ENCODE measurements around the gene FNDC3A. TPM values are rescaled to one million over a fixed set of nuclear protein-coding genes. Genes with fewer than 3 reads are reported as not detected.

Gene FNDC3A
- total RNA-seq, 1 donor = 50.7 TPM

- H3K27me3 ChIP-seq (ENCODE audit: insufficient read depth, low read length) = no peaks in the 10 kb centered on the region
- no peaks in the 10 kb centered on the region for H3K9me3 ChIP-seq (ENCODE audit: low read depth, low read length)
- peaks cover 40% of the 10 kb centered on the region for H3K36me3 ChIP-seq (ENCODE audit: insufficient read depth, low read length)
- DNase-seq (ENCODE audit: insufficient read length, low spot score, missing footprints) = no peak
- TF ChIP-seq CTCF (IDR thresholded peaks at IDR 0.05; ENCODE audit: extremely low read depth, low read depth, low read length) = no peak
- H3K4me1 ChIP-seq (ENCODE audit: insufficient read depth, low read length) = no peaks in the 10 kb centered on the region
- no peaks in the 10 kb centered on the region for H3K79me2 ChIP-seq (ENCODE audit: insufficient read depth, low read length)
- no peaks in the 10 kb centered on the region for H4K20me1 ChIP-seq (ENCODE audit: insufficient read depth, low read length)
- no peak overlapping the region for H3K4me2 ChIP-seq (ENCODE audit: insufficient read depth, low read length)
- no peak overlapping the region for H3K27ac ChIP-seq (ENCODE audit: low read depth, low read length)
- no peak overlapping the region for H2AFZ ChIP-seq (ENCODE audit: low read length)
- no peak overlapping the region for H3K4me3 ChIP-seq (ENCODE audit: insufficient read depth, low read length)
These were observed 208.9 kb downstream of the FNDC3A start for GRCh38 chr13:49184621-49185020.

GRCh38 chr13:49185264-49185663, 209.6 kb downstream of the FNDC3A start:
- H3K4me2 ChIP-seq (ENCODE audit: insufficient read depth, low read length) = no peak overlapping the region
- no peak for DNase-seq (ENCODE audit: insufficient read length, low spot score, missing footprints)
- H4K20me1 ChIP-seq (ENCODE audit: insufficient read depth, low read length) = no peaks in the 10 kb centered on the region
- H3K36me3 ChIP-seq (ENCODE audit: insufficient read depth, low read length) = peaks cover 40% of the 10 kb centered on the region
- no peaks in the 10 kb centered on the region for H3K79me2 ChIP-seq (ENCODE audit: insufficient read depth, low read length)
- H3K4me1 ChIP-seq (ENCODE audit: insufficient read depth, low read length) = no peaks in the 10 kb centered on the region
- no peak overlapping the region for H3K4me3 ChIP-seq (ENCODE audit: insufficient read depth, low read length)
- no peak overlapping the region for H3K27ac ChIP-seq (ENCODE audit: low read depth, low read length)
- TF ChIP-seq CTCF (IDR thresholded peaks at IDR 0.05; ENCODE audit: extremely low read depth, low read depth, low read length) = no peak
- H3K9me3 ChIP-seq (ENCODE audit: low read depth, low read length) = no peaks in the 10 kb centered on the region
- no peak overlapping the region for H2AFZ ChIP-seq (ENCODE audit: low read length)
- H3K27me3 ChIP-seq (ENCODE audit: insufficient read depth, low read length) = no peaks in the 10 kb centered on the region

GRCh38 chr13:49190901-49191300, 215.2 kb downstream of the FNDC3A start:
- H3K36me3 ChIP-seq (ENCODE audit: insufficient read depth, low read length) = peaks cover 69% of the 10 kb centered on the region
- H3K27me3 ChIP-seq (ENCODE audit: insufficient read depth, low read length) = no peaks in the 10 kb centered on the region
- H4K20me1 ChIP-seq (ENCODE audit: insufficient read depth, low read length) = no peaks in the 10 kb centered on the region
- DNase-seq (ENCODE audit: insufficient read length, low spot score, missing footprints) = no peak
- no peaks in the 10 kb centered on the region for H3K9me3 ChIP-seq (ENCODE audit: low read depth, low read length)
- no peaks in the 10 kb centered on the region for H3K4me1 ChIP-seq (ENCODE audit: insufficient read depth, low read length)
- H3K79me2 ChIP-seq (ENCODE audit: insufficient read depth, low read length) = no peaks in the 10 kb centered on the region
- H3K27ac ChIP-seq (ENCODE audit: low read depth, low read length) = no peak overlapping the region
- H3K4me3 ChIP-seq (ENCODE audit: insufficient read depth, low read length) = no peak overlapping the region
- no peak for TF ChIP-seq CTCF (IDR thresholded peaks at IDR 0.05; ENCODE audit: extremely low read depth, low read depth, low read length)
- no peak overlapping the region for H2AFZ ChIP-seq (ENCODE audit: low read length)
- H3K4me2 ChIP-seq (ENCODE audit: insufficient read depth, low read length) = no peak overlapping the region

GRCh38 chr13:49206641-49207040, 230.9 kb downstream of the FNDC3A start:
- H2AFZ ChIP-seq (ENCODE audit: low read length) = no peak overlapping the region
- no peak overlapping the region for H3K27ac ChIP-seq (ENCODE audit: low read depth, low read length)
- no peaks in the 10 kb centered on the region for H3K79me2 ChIP-seq (ENCODE audit: insufficient read depth, low read length)
- H3K4me2 ChIP-seq (ENCODE audit: insufficient read depth, low read length) = no peak overlapping the region
- no peak for DNase-seq (ENCODE audit: insufficient read length, low spot score, missing footprints)
- no peaks in the 10 kb centered on the region for H3K4me1 ChIP-seq (ENCODE audit: insufficient read depth, low read length)
- H3K9me3 ChIP-seq (ENCODE audit: low read depth, low read length) = no peaks in the 10 kb centered on the region
- no peaks in the 10 kb centered on the region for H3K27me3 ChIP-seq (ENCODE audit: insufficient read depth, low read length)
- peaks cover 34% of the 10 kb centered on the region for H3K36me3 ChIP-seq (ENCODE audit: insufficient read depth, low read length)
- TF ChIP-seq CTCF (IDR thresholded peaks at IDR 0.05; ENCODE audit: extremely low read depth, low read depth, low read length) = no peak
- no peaks in the 10 kb centered on the region for H4K20me1 ChIP-seq (ENCODE audit: insufficient read depth, low read length)
- H3K4me3 ChIP-seq (ENCODE audit: insufficient read depth, low read length) = no peak overlapping the region
